ENCODE measurements around the gene SPAG16. TPM values are rescaled to one million over a fixed set of nuclear protein-coding genes. Genes with fewer than 3 reads are reported as not detected.

The SPAG16 gene
- total RNA-seq, 4 donors from 2014 or later = 34.1 to 59.3 (median 46.8) TPM

- no peaks in the 10 kb centered on the region for H3K36me3 ChIP-seq
- 52 to 58% methylated on average over 1 of the region's 1 CpG for WGBS, 2 donors
- H3K4me3 ChIP-seq (replicated peaks in 1 of 3) = no peak overlapping the region
- H3K4me1 ChIP-seq = no peaks in the 10 kb centered on the region
- TF ChIP-seq POLR2A (IDR thresholded peaks at IDR 0.05) (no peak), CTCF (IDR thresholded peaks at IDR 0.05) (no peak)
- no peak for DNase-seq
- no peaks in the 10 kb centered on the region for H3K9me3 ChIP-seq
- intact Hi-C loops (cut with DNase I) = no loop called here
- H3K27ac ChIP-seq = no peak overlapping the region
- H3K27me3 ChIP-seq = no peaks in the 10 kb centered on the region
These were observed 890.3 kb downstream of the SPAG16 start for GRCh38 chr2:214174563-214174962.

- H3K36me3 ChIP-seq = no peaks in the 10 kb centered on the region
- H3K4me3 ChIP-seq (replicated peaks in 1 of 3) = no peak overlapping the region
- no peaks in the 10 kb centered on the region for H3K4me1 ChIP-seq
- intact Hi-C loops (cut with DNase I) = no loop called here
- H3K27me3 ChIP-seq = no peaks in the 10 kb centered on the region
- no peaks in the 10 kb centered on the region for H3K9me3 ChIP-seq
- DNase-seq = no peak
- H3K27ac ChIP-seq = no peak overlapping the region
- WGBS, 2 donors = 82 to 93% methylated on average over 1 of the region's 1 CpG
- no peak for TF ChIP-seq POLR2A (IDR thresholded peaks at IDR 0.05)
These were observed 895.8 kb downstream of the SPAG16 start for GRCh38 chr2:214180071-214180470.

GRCh38 chr2:214180686-214181085 lies 896.4 kb downstream of the SPAG16 start:
- WGBS, 2 donors = 76 to 79% methylated on average over 3 of the region's 3 CpGs
- Histone ChIP-seq H3K36me3 (no peaks in the 10 kb centered on the region), H3K9me3 (no peaks in the 10 kb centered on the region), H3K4me3 (replicated peaks in 1 of 3) (no peak overlapping the region), H3K27ac (no peak overlapping the region), H3K27me3 (no peaks in the 10 kb centered on the region), H3K4me1 (no peaks in the 10 kb centered on the region)
- TF ChIP-seq CTCF (IDR thresholded peaks at IDR 0.05) (no peak), POLR2A (IDR thresholded peaks at IDR 0.05) (no peak)
- DNase-seq = no peak
- intact Hi-C loops (cut with DNase I) = no loop called here

GRCh38 chr2:214184461-214184860 lies 900.2 kb downstream of the SPAG16 start:
- H3K27me3 ChIP-seq = no peaks in the 10 kb centered on the region
- 84 to 86% methylated on average over 2 of the region's 2 CpGs for WGBS, 2 donors
- TF ChIP-seq CTCF (IDR thresholded peaks at IDR 0.05) = no peak
- no peak for TF ChIP-seq POLR2A (IDR thresholded peaks at IDR 0.05)
- H3K4me1 ChIP-seq = no peaks in the 10 kb centered on the region
- no peak for DNase-seq
- no peak overlapping the region for H3K27ac ChIP-seq
- no peaks in the 10 kb centered on the region for H3K36me3 ChIP-seq
- no peaks in the 10 kb centered on the region for H3K9me3 ChIP-seq
- no peak overlapping the region for H3K4me3 ChIP-seq (replicated peaks in 1 of 3)
- intact Hi-C loops (cut with DNase I) = no loop called here

GRCh38 chr2:214185546-214185945 lies 901.3 kb downstream of the SPAG16 start:
- no peaks in the 10 kb centered on the region for H3K9me3 ChIP-seq
- TF ChIP-seq CTCF (IDR thresholded peaks at IDR 0.05) = no peak
- intact Hi-C loops (cut with DNase I) = no loop called here

GRCh38 chr2:214192711-214193110 lies 908.4 kb downstream of the SPAG16 start:
- H3K9me3 ChIP-seq = no peaks in the 10 kb centered on the region
- DNase-seq = no peak
- H3K4me1 ChIP-seq = no peaks in the 10 kb centered on the region
- H3K4me3 ChIP-seq (replicated peaks in 1 of 3) = no peak overlapping the region
- no peak for TF ChIP-seq CTCF (IDR thresholded peaks at IDR 0.05)
- no peaks in the 10 kb centered on the region for H3K36me3 ChIP-seq
- intact Hi-C loops (cut with DNase I) = no loop called here
- H3K27me3 ChIP-seq = no peaks in the 10 kb centered on the region
- 80 to 86% methylated on average over 3 of the region's 3 CpGs for WGBS, 2 donors
- no peak overlapping the region for H3K27ac ChIP-seq

More at GRCh38 chr2:214185546-214185945, 901.3 kb downstream of the SPAG16 start:
- no peak for DNase-seq
- 78 to 85% methylated on average over 2 of the region's 2 CpGs for WGBS, 2 donors
- no peaks in the 10 kb centered on the region for H3K27me3 ChIP-seq
- no peak overlapping the region for H3K27ac ChIP-seq
- no peaks in the 10 kb centered on the region for H3K36me3 ChIP-seq
- no peaks in the 10 kb centered on the region for H3K4me1 ChIP-seq
- H3K4me3 ChIP-seq (replicated peaks in 1 of 3) = no peak overlapping the region
